Astrocyte (in vitro differentiated cells and primary cell): ENCODE measurements around the gene GALNT17.

Experiments
- CTCF ChIP-seq: IDR thresholded peaks from 2 replicates; pipeline ENCODE4 v1.5.1; 2011; ENCODE audit warnings: low read depth, mild to moderate bottlenecking, inconsistent platforms, low read length, moderate library complexity; ENCODE audit not compliant: insufficient read depth
- EZH2 ChIP-seq: IDR thresholded peaks from 2 replicates; pipeline ENCODE4 v1.6.1; 2012; ENCODE audit warnings: mild to moderate bottlenecking, low read length, inconsistent platforms; ENCODE audit not compliant: insufficient read depth

- TF ChIP-seq CTCF (no peak), EZH2 (no peak)
Observed at GRCh38 chr7:71238581-71239295, 106.8 kb downstream of the GALNT17 start.
